Stomach (tissue), 4 donors: Measurements from ENCODE around the gene CHST9.

Experiments used
- CTCF ChIP-seq, 7 experiments: fragments of 450-650 bp in 4 of 7; fragments of 200-600 bp in 3 of 7; sonication (generic) in 3 of 7; IDR thresholded peaks; one replicate each; pipeline ENCODE4 v1.5.1; 2016 to 2019; ENCODE audit warnings: antibody characterized with exemption in 7 of 7, control low read depth in 2 of 7, mild to moderate bottlenecking in 1 of 7
- EP300 ChIP-seq: sonication (generic); formaldehyde crosslinking; IDR thresholded peaks from one replicate; pipeline ENCODE4 v1.6.1; 2017; ENCODE audit warnings: antibody characterized with exemption

GRCh38 chr18:26925313-26925712 is 259.8 kb downstream of the CHST9 start:
- TF ChIP-seq CTCF (IDR thresholded peaks at IDR 0.05) (no peak), EP300 (no peak)
